OCI-LY7 (cell line): ENCODE results near the gene HEATR5A. TPM values are rescaled to one million over a fixed set of nuclear protein-coding genes. Genes with fewer than 3 reads are reported as not detected.
"Not testable (repeated sequence)": the region's sequence is repeated elsewhere in the genome, so short reads cannot be mapped to it uniquely, and the experiment has no call there.

Experiments used
- BruUV-seq: library from RNA; stranded (reverse); fragments of 400-500 nt; replicated peaks from 2 replicates; lab custom pipeline; 2021; lab: Mats Ljungman, UMichigan
- CTCF ChIA-PET: fragments of 300-600 bp; sonication (Branson Sonifier 250); formaldehyde crosslinking; loops from one replicate; lab custom pipeline; 2022; ENCODE audit warnings: antibody characterized with exemption; ENCODE audit not compliant: unreplicated experiment; lab: Charles Lee
- POLR2A ChIA-PET: fragments of 300-600 bp; sonication (Branson Sonifier 250); formaldehyde crosslinking; loops from one replicate; lab custom pipeline; 2022; ENCODE audit warnings: antibody characterized with exemption; lab: Charles Lee
- DNase-seq: peaks from one replicate; pipeline ENCODE4 v3.0.0-alpha.2; 2015; ENCODE audit warnings: low spot score
- H2AFZ ChIP-seq: fragments of 200-600 bp; sonication (generic), shearing (Covaris generic); 2 replicates; pipeline ENCODE4 v1.6.1; 2014; ENCODE audit warnings: mild to moderate bottlenecking, antibody characterized with exemption, low read length, moderate library complexity
- H3K27ac ChIP-seq: fragments of 200-600 bp; sonication (generic); 2 replicates; pipeline ENCODE4 v1.5.1; 2014; ENCODE audit warnings: mixed run types, low read depth, mild to moderate bottlenecking, moderate library complexity, low read length, inconsistent platforms; ENCODE audit not compliant: poor library complexity, severe bottlenecking
- H3K36me3 ChIP-seq: fragments of 200-600 bp; sonication (generic); 2 replicates; pipeline ENCODE4 v1.6.1; 2014; ENCODE audit warnings: mild to moderate bottlenecking, antibody characterized with exemption, low read length, moderate library complexity, mixed read lengths; ENCODE audit not compliant: insufficient read depth
- H3K4me1 ChIP-seq: fragments of 200-600 bp; sonication (generic); 2 replicates; pipeline ENCODE4 v1.5.1; 2014; ENCODE audit warnings: mild to moderate bottlenecking, low read length; ENCODE audit not compliant: insufficient read depth, poor library complexity, severe bottlenecking
- H3K4me2 ChIP-seq: fragments of 200-600 bp; sonication (generic); 2 replicates; pipeline ENCODE4 v1.6.1; 2014; ENCODE audit warnings: mild to moderate bottlenecking, low read length
- H3K4me3 ChIP-seq: fragments of 200-600 bp; sonication (generic); 2 replicates; pipeline ENCODE4 v1.5.1; 2014; ENCODE audit warnings: mild to moderate bottlenecking, low read depth, low read length; ENCODE audit not compliant: poor library complexity, severe bottlenecking
- H3K79me2 ChIP-seq: fragments of 200-600 bp; sonication (generic); 2 replicates; pipeline ENCODE4 v1.6.1; 2016; ENCODE audit warnings: low read depth, mild to moderate bottlenecking, low read length, moderate library complexity, mixed read lengths; ENCODE audit not compliant: insufficient read depth
- H3K9me2 ChIP-seq: fragments of 200-600 bp; sonication (generic); 2 replicates; pipeline ENCODE4 v1.6.1; 2016; ENCODE audit warnings: mild to moderate bottlenecking, low read length, mixed read lengths; ENCODE audit not compliant: insufficient read depth
- H3K9me3 ChIP-seq: fragments of 200-600 bp; sonication (generic); 2 replicates; pipeline ENCODE4 v1.6.1; 2014; ENCODE audit warnings: mild to moderate bottlenecking, mixed run types, low read length, mixed read lengths
- H4K20me1 ChIP-seq: fragments of 200-600 bp; sonication (generic); 2 replicates; pipeline ENCODE4 v1.6.1; 2014; ENCODE audit warnings: mild to moderate bottlenecking, antibody characterized with exemption, low read length, moderate library complexity, mixed read lengths; ENCODE audit not compliant: insufficient read depth
- EZH2phosphoT487 ChIP-seq: fragments of 200-600 bp; sonication (generic); IDR thresholded peaks from 2 replicates; pipeline ENCODE4 v1.6.1; 2018; ENCODE audit warnings: low read depth, borderline replicate concordance, mild to moderate bottlenecking, mixed run types, antibody characterized with exemption, low read length, moderate library complexity, mixed read lengths
- intact Hi-C: fragments of 100-400 bp; cut with micrococcal nuclease; formaldehyde crosslinking; loops from one replicate; pipeline ENCODE4 v1.10.0; 2022; ENCODE audit not compliant: unreplicated experiment
- total RNA-seq, 2 experiments: library from RNA; depleted of rRNA in 1 of 2; stranded (reverse); fragments of >200 nt in 1 of 2; shearing (Covaris generic) in 1 of 2; gene quantifications; 2 replicates each; pipeline ENCODE4 v1.2.3, GENCODE V29; 2014 to 2022
- TF ChIP-seq, protein P1 (sequence below): fragments of 200-600 bp; sonication (generic); conservative IDR thresholded peaks from 2 replicates; pipeline ENCODE4 v1.5.1; 2014; ENCODE audit warnings: mild to moderate bottlenecking, antibody characterized with exemption, low read length, moderate library complexity, mixed read lengths

The HEATR5A gene
- total RNA-seq, 2 experiments from 2014 or later: 12.0 to 16.2 TPM

DNA sequence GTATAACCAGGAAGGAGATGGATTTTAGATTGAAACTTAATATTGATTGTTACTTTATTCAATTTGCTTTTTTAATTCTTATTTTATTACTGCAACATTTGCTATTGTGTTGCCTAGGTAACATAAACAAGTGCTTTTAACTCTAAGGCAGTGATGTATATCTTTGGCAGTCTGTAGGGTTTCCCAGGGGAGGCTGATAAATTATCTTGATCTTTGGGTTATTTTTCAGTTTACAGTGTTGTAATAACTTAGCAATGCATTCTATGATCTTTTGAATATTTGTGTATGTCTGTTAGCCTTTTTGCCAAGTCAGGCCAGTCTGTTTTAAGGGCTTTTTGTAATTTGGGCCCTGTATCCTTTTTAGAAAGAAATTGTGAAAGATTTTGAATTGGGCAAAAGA, 44.8 kb upstream of the HEATR5A start:
- no peaks in the 10 kb centered on the region for H3K9me3 ChIP-seq
- H3K4me3 ChIP-seq: no peak overlapping the region
- H3K36me3 ChIP-seq: no peaks in the 10 kb centered on the region
- TF ChIP-seq, protein P1, sequence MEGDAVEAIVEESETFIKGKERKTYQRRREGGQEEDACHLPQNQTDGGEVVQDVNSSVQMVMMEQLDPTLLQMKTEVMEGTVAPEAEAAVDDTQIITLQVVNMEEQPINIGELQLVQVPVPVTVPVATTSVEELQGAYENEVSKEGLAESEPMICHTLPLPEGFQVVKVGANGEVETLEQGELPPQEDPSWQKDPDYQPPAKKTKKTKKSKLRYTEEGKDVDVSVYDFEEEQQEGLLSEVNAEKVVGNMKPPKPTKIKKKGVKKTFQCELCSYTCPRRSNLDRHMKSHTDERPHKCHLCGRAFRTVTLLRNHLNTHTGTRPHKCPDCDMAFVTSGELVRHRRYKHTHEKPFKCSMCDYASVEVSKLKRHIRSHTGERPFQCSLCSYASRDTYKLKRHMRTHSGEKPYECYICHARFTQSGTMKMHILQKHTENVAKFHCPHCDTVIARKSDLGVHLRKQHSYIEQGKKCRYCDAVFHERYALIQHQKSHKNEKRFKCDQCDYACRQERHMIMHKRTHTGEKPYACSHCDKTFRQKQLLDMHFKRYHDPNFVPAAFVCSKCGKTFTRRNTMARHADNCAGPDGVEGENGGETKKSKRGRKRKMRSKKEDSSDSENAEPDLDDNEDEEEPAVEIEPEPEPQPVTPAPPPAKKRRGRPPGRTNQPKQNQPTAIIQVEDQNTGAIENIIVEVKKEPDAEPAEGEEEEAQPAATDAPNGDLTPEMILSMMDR: no peak
- no peak for TF ChIP-seq EZH2phosphoT487
- H3K9me2 ChIP-seq: no peaks in the 10 kb centered on the region
- CTCF ChIA-PET: no interaction called here
- DNase-seq: no peak
- POLR2A ChIA-PET: interaction anchor here (1.4 kb wide), 1 partner anchor 11 kb away, joined by 3 read pairs; no protein-coding TSS in a partner anchor
- intact Hi-C loops: no loop called here
- H3K4me2 ChIP-seq: no peak overlapping the region
- H2AFZ ChIP-seq: no peak overlapping the region
- H3K4me1 ChIP-seq: no peaks in the 10 kb centered on the region
- no peaks in the 10 kb centered on the region for H4K20me1 ChIP-seq
- no peak overlapping the region for H3K27ac ChIP-seq
- no TSS peak for BruUV-seq
- H3K79me2 ChIP-seq: no peaks in the 10 kb centered on the region

DNA sequence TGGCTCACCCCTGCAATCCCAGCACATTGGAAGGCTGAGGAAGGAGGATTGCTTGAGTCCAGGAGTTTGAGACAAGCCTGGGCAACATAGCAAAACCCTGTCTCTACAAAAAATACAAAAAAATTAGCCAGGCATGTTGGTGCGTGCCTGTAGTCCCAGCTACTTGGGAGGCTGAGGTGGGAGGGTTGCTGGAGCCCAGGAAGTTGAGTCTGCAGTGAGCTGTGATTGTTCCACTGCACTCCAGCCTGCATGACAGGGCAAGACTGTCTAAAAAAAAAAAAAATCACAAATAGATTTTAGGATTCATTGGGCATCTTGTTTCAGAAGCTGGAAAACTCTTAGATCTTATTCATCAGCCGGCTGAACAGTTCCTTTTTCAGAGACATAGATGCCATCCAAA, 42.1 kb upstream of the HEATR5A start:
- H3K27ac ChIP-seq, H3K4me1 ChIP-seq, H3K4me3 ChIP-seq, H3K9me2 ChIP-seq, H3K4me2 ChIP-seq, H3K36me3 ChIP-seq, H3K9me3 ChIP-seq, DNase-seq, BruUV-seq, intact Hi-C loops, H4K20me1 ChIP-seq, CTCF ChIA-PET, H3K79me2 ChIP-seq: not testable (repeated sequence)
- H2AFZ ChIP-seq: 0 out of 2 replicates have a peak overlapping the region, but pooled peaks have one; percentile 23
- POLR2A ChIA-PET: interaction anchor here (0.6 to 0.7 kb wide), 2 partner anchors 58 to 148 kb away, joined by 3 read pairs; no protein-coding TSS in a partner anchor

DNA sequence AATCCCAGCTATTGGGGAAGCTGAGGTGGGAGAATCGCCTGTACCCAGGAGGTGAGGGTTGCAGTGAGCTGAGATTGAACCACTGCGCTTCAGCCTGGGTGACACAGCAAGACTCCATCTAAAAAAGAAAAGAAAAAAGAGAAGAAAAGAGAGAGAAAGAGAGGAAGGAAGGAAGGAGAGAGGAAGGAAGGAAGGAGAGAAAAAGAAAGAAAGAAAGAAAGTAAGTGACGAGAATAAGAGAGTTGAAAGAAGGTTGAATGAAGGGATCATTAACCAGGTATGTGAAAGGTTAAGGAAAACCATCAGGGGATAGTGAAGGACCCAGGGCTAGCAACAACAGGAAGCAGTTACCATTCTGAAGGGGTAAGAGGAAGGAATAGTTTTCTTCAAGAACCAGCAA, 41.2 kb upstream of the HEATR5A start:
- POLR2A ChIA-PET: no interaction called here
- no TSS peak for BruUV-seq
- TF ChIP-seq, protein P1: no peak
- TF ChIP-seq EZH2phosphoT487: no peak

More for the DNA sequence above, 41.2 kb upstream of the HEATR5A start:
- Histone ChIP-seq H4K20me1 (no peaks in the 10 kb centered on the region), H3K4me1 (peaks cover 10% of the 10 kb centered on the region), H3K36me3 (no peaks in the 10 kb centered on the region), H2AFZ (peak overlapping the region; percentile 16; the same call in 1 of the 2 replicates), H3K4me3 (no peak overlapping the region), H3K79me2 (peaks cover 4% of the 10 kb centered on the region; the same call in 1 of the 2 replicates), H3K27ac (no peak overlapping the region), H3K9me2 (no peaks in the 10 kb centered on the region), H3K9me3 (no peaks in the 10 kb centered on the region), H3K4me2 (no peak overlapping the region)
- intact Hi-C loops: no loop called here
- DNase-seq: peak; percentile 3
- CTCF ChIA-PET: no interaction called here
